Measurements from ENCODE around the gene FLOT1. TPM values are rescaled to one million over a fixed set of nuclear protein-coding genes. Genes with fewer than 3 reads are reported as not detected.

Gene FLOT1
- total and polyA plus RNA-seq, 2 of the 13 experiments (the other 11 are each of a cell fraction or from before 2014, with no cell fraction given): 82.3 to 130 TPM

DNA sequence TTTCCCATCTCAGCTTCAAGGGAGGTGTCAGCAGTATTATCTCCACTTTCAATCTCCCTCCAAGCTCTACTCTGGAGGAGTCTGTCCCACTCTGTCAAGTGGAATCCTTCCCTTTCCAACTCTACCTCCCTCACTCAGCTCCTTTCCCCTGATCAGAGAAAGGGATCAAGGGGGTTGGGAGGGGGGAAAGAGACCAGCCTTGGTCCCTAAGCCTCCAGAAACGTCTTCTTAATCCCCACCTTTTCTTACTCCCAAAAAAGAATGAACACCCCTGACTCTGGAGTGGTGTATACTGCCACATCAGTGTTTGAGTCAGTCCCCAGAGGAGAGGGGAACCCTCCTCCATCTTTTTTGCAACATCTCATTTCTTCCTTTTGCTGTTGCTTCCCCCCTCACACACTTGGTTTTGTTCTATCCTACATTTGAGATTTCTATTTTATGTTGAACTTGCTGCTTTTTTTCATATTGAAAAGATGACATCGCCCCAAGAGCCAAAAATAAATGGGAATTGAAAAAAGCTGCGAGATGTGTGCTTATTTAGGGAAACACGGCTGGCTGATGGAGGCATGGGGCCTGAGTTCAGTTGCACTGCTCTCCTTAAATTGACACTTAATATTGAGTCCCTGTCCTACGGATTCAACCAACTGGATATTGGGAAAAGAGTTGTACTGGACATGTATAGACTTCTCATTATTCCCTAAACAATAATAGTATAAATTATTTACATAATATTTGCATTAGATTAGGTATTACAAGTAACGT, 17.4 kb downstream of the FLOT1 start (continued):
- TF ChIP-seq HNRNPLL (IDR thresholded peaks at IDR 0.05; ENCODE audit: low read depth, low read length, poor library complexity, severe bottlenecking): no peak
- 0 out of 2 replicates have a peak, but pooled peaks have one; percentile 54 for TF ChIP-seq REL (CRISPR knock-in tag; conservative IDR thresholded peaks at IDR 0.05)
- no peak for TF ChIP-seq RBM39 (IDR thresholded peaks at IDR 0.05; ENCODE audit: low read depth, low read length, poor library complexity, severe bottlenecking)
- TF ChIP-seq, protein P1, sequence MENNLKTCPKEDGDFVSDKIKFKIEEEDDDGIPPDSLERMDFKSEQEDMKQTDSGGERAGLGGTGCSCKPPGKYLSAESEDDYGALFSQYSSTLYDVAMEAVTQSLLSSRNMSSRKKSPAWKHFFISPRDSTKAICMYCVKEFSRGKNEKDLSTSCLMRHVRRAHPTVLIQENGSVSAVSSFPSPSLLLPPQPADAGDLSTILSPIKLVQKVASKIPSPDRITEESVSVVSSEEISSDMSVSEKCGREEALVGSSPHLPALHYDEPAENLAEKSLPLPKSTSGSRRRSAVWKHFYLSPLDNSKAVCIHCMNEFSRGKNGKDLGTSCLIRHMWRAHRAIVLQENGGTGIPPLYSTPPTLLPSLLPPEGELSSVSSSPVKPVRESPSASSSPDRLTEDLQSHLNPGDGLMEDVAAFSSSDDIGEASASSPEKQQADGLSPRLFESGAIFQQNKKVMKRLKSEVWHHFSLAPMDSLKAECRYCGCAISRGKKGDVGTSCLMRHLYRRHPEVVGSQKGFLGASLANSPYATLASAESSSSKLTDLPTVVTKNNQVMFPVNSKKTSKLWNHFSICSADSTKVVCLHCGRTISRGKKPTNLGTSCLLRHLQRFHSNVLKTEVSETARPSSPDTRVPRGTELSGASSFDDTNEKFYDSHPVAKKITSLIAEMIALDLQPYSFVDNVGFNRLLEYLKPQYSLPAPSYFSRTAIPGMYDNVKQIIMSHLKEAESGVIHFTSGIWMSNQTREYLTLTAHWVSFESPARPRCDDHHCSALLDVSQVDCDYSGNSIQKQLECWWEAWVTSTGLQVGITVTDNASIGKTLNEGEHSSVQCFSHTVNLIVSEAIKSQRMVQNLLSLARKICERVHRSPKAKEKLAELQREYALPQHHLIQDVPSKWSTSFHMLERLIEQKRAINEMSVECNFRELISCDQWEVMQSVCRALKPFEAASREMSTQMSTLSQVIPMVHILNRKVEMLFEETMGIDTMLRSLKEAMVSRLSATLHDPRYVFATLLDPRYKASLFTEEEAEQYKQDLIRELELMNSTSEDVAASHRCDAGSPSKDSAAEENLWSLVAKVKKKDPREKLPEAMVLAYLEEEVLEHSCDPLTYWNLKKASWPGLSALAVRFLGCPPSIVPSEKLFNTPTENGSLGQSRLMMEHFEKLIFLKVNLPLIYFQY (CRISPR knock-in tag; IDR thresholded peaks at IDR 0.05; ENCODE audit: borderline replicate concordance): no peak
- TF ChIP-seq, protein P2, sequence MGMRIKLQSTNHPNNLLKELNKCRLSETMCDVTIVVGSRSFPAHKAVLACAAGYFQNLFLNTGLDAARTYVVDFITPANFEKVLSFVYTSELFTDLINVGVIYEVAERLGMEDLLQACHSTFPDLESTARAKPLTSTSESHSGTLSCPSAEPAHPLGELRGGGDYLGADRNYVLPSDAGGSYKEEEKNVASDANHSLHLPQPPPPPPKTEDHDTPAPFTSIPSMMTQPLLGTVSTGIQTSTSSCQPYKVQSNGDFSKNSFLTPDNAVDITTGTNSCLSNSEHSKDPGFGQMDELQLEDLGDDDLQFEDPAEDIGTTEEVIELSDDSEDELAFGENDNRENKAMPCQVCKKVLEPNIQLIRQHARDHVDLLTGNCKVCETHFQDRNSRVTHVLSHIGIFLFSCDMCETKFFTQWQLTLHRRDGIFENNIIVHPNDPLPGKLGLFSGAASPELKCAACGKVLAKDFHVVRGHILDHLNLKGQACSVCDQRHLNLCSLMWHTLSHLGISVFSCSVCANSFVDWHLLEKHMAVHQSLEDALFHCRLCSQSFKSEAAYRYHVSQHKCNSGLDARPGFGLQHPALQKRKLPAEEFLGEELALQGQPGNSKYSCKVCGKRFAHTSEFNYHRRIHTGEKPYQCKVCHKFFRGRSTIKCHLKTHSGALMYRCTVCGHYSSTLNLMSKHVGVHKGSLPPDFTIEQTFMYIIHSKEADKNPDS (CRISPR knock-in tag; IDR thresholded peaks at IDR 0.05): no peak
- no peak for TF ChIP-seq ZNF570 (CRISPR knock-in tag; IDR thresholded peaks at IDR 0.05; ENCODE audit: borderline replicate concordance)
- no peak for TF ChIP-seq DMAP1 (CRISPR knock-in tag; IDR thresholded peaks at IDR 0.05)
- peak; percentile 72; the same call in 1 of the 2 replicates for TF ChIP-seq PAF1 (CRISPR knock-in tag; IDR thresholded peaks at IDR 0.05)
- TF ChIP-seq, protein P3, sequence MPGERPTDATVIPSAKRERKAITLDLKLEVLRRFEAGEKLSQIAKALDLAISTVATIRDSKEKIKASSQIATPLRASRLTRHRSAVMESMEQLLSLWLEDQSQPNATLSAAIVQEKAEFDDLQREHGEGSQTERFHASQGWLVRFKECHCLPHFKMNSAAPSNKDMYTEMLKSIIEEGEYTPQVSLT (CRISPR knock-in tag; IDR thresholded peaks at IDR 0.05; ENCODE audit: borderline replicate concordance, low read depth): no peak
- TF ChIP-seq ZNF577 (CRISPR knock-in tag; IDR thresholded peaks at IDR 0.05; ENCODE audit: borderline replicate concordance, low read depth): no peak
- TF ChIP-seq, protein P4, sequence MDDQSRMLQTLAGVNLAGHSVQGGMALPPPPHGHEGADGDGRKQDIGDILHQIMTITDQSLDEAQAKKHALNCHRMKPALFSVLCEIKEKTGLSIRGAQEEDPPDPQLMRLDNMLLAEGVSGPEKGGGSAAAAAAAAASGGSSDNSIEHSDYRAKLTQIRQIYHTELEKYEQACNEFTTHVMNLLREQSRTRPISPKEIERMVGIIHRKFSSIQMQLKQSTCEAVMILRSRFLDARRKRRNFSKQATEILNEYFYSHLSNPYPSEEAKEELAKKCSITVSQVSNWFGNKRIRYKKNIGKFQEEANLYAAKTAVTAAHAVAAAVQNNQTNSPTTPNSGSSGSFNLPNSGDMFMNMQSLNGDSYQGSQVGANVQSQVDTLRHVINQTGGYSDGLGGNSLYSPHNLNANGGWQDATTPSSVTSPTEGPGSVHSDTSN (CRISPR knock-in tag; IDR thresholded peaks at IDR 0.05; ENCODE audit: borderline replicate concordance): no peak
- TF ChIP-seq IRF2 (CRISPR knock-in tag; IDR thresholded peaks at IDR 0.05): no peak
- TF ChIP-seq NAIF1 (CRISPR knock-in tag; IDR thresholded peaks at IDR 0.05; ENCODE audit: borderline replicate concordance): no peak
- TF ChIP-seq HMG20B (CRISPR knock-in tag; conservative IDR thresholded peaks at IDR 0.05): no peak
- TF ChIP-seq, protein P5, sequence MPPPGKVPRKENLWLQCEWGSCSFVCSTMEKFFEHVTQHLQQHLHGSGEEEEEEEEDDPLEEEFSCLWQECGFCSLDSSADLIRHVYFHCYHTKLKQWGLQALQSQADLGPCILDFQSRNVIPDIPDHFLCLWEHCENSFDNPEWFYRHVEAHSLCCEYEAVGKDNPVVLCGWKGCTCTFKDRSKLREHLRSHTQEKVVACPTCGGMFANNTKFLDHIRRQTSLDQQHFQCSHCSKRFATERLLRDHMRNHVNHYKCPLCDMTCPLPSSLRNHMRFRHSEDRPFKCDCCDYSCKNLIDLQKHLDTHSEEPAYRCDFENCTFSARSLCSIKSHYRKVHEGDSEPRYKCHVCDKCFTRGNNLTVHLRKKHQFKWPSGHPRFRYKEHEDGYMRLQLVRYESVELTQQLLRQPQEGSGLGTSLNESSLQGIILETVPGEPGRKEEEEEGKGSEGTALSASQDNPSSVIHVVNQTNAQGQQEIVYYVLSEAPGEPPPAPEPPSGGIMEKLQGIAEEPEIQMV (CRISPR knock-in tag; IDR thresholded peaks at IDR 0.05; ENCODE audit: low read depth): no peak
- no peak for TF ChIP-seq SOX6 (IDR thresholded peaks at IDR 0.05)
- TF ChIP-seq SOX6 (CRISPR knock-in tag; IDR thresholded peaks at IDR 0.05): no peak
- TF ChIP-seq RARG (CRISPR knock-in tag; IDR thresholded peaks at IDR 0.05; ENCODE audit: low read depth): no peak
- no peak for TF ChIP-seq ZNF557 (CRISPR knock-in tag; IDR thresholded peaks at IDR 0.05)
- TF ChIP-seq RARA (CRISPR knock-in tag; IDR thresholded peaks at IDR 0.05): no peak
- peak; percentile 65 for TF ChIP-seq POLR2AphosphoS5 (IDR thresholded peaks at IDR 0.05; ENCODE audit: low read depth, low read length)
